GM19468 (cell line): ENCODE results near the gene CHTOP.

Experiments used
- ATAC-seq: cut with Tn5 transposase; IDR thresholded peaks from one replicate; pipeline ENCODE4 v1.9.1; 2021; ENCODE audit warnings: mild to moderate bottlenecking, moderate library complexity, moderate number of reproducible peaks; ENCODE audit not compliant: unreplicated experiment; ENCODE audit errors: extremely low read depth

CHTOP gene

DNA sequence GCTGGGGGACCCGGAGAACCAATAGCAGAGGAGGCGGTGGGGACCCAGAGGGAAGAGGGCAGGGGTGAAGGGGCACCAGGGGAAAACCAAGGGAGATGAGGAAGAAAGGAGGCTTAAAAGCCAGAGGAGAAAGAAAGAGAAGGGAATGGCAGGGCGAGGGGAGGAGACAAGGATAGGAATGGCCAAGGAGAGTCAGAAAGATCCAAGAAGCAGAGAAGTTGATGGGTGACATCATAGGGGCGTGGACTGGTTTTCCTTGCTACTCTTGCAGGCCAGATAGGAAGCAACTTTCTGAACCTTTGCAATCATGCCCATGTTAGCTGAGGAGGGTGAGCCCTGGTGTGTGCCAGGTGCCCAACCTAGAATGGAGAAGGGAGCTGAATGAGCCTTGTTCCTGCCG, 50.0 kb downstream of the CHTOP start:
- no peak for ATAC-seq

- no peak for ATAC-seq
These were observed 51.0 kb downstream of the CHTOP start for GRCh38 chr1:153684892-153685291.

DNA sequence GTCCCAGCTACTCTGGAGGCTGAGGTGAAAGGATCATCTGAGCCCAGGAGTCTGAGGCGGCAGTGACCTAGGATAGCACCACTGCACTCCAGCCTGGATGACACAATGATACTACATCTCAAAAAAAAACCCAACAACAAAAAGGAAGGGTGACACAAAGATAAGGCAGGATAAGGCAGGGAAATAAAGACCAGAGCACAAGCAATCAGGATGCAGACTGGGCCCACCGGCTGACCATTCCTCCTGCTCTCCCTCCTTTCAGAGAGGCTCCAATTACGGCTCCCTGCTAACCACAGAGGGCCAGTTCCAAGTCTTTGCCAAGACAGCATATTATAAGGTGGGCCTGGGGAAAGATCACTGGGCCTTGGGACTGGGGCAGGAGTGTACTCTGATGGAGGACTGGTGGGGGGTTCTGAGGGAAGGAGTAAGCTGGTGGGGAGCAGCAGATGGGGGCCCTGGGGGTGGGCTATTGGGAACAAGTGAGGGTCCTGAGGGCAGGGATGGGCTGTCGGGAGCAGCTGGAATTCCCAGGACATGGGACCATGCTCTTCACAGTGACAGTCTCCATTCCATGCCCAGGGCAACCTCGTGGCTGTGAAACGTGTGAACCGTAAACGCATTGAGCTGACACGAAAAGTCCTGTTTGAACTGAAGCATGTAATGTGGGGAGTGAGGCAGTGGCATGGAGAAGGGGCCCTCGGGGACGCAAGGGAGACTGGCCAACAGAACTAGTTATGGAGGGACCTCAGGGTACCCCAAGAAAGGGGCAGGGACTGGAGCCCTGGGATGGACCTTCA, 51.9 kb downstream of the CHTOP start:
- no peak for ATAC-seq

GRCh38 chr1:153687346-153688125, 53.7 kb downstream of the CHTOP start:
- ATAC-seq: no peak

GRCh38 chr1:153688276-153688675, 54.4 kb downstream of the CHTOP start:
- no peak for ATAC-seq

- no peak for ATAC-seq
These were observed 55.0 kb downstream of the CHTOP start for GRCh38 chr1:153688736-153689328.

DNA sequence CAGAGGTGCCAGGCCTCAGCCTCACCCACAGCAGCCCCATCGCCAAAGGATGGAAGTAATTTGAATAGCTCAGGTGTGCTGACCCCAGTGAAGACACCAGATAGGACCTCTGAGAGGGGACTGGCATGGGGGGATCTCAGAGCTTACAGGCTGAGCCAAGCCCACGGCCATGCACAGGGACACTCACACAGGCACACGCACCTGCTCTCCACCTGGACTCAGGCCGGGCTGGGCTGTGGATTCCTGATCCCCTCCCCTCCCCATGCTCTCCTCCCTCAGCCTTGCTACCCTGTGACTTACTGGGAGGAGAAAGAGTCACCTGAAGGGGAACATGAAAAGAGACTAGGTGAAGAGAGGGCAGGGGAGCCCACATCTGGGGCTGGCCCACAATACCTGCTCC, 59.6 kb downstream of the CHTOP start:
- no peak for ATAC-seq
